Activated T-cell treated with anti-CD3 and anti-CD28 coated beads, Interleukin-2, amount 50 U/mL, for 24 hours (primary cell): Measurements from ENCODE around the gene COL7A1.
"Not testable (repeated sequence)": the region's sequence is repeated elsewhere in the genome, so short reads cannot be mapped to it uniquely, and the experiment has no call there.

Experiments
- DNase-seq: peaks from one replicate; pipeline ENCODE4 v3.0.0-alpha.2; 2020
- H3K27ac Mint-ChIP-seq: 2 replicates; pipeline ENCODE4 v1.8.0; 2020; ENCODE audit warnings: mild to moderate bottlenecking, mixed read lengths
- H3K27me3 Mint-ChIP-seq: 2 replicates; pipeline ENCODE4 v1.8.0; 2020; ENCODE audit warnings: mixed read lengths
- H3K36me3 Mint-ChIP-seq: 2 replicates; pipeline ENCODE4 v1.8.0; 2020; ENCODE audit warnings: low read depth, mixed read lengths
- H3K4me1 Mint-ChIP-seq: 2 replicates; pipeline ENCODE4 v1.8.0; 2020; ENCODE audit warnings: low read depth, mixed read lengths
- H3K4me3 Mint-ChIP-seq: 2 replicates; pipeline ENCODE4 v1.8.0; 2020; ENCODE audit warnings: mild to moderate bottlenecking, moderate library complexity, mixed read lengths
- H3K9me3 Mint-ChIP-seq: 2 replicates; pipeline ENCODE4 v1.8.0; 2020; ENCODE audit warnings: mixed read lengths

The COL7A1 gene

DNA sequence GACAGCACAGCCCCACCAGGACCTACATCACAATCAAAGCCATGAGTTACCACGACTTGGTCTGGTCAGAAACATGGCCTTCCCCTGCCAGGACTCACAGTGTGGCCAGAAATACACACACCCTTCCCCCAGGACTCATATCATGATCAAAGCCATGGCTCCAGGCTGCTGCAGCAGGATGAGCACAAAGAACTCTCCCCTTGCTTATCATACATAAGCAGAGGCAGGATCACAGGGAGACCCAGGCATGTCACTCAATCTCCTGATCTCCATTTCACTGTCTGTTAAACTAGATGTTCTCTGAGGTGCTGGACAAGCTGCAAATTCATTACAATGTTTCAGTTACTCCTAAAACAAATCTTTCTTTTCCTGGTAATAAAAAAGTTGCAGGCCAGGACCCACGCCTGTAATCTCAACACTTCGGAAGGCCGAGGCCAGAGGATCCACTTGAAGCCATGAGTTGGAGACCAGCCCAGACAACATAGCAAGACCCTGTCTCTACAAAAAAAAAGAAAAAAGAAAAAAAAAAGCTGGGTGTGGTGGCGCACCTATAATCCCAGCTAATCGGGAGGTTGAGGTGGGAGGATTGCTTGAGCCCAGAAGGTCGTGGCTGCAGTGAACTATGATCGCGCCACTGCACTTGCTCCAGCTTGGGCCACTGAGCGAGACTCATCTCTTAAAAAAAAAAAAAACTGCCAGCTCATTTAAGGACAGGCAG is 39.7 kb downstream of the COL7A1 start:
- Mint-ChIP-seq H3K27me3 (no peaks in the 10 kb centered on the region), H3K4me1 (peaks cover 18% of the 10 kb centered on the region), H3K27ac (no peak overlapping the region), H3K4me3 (peak overlapping the region; percentile 84), H3K36me3 (peaks cover 2% of the 10 kb centered on the region), H3K9me3 (no peaks in the 10 kb centered on the region)
- no peak for DNase-seq

- Mint-ChIP-seq H3K36me3 (peaks cover 2% of the 10 kb centered on the region), H3K27ac (no peak overlapping the region), H3K4me1 (peaks cover 18% of the 10 kb centered on the region), H3K4me3 (no peak overlapping the region), H3K27me3 (no peaks in the 10 kb centered on the region), H3K9me3 (no peaks in the 10 kb centered on the region)
- DNase-seq, result no peak
Observed at GRCh38 chr3:48553886-48554845, 41.0 kb downstream of the COL7A1 start.

GRCh38 chr3:48553361-48553760 is 41.8 kb downstream of the COL7A1 start:
- H3K4me1 Mint-ChIP-seq, result peaks cover 23% of the 10 kb centered on the region
- H3K27ac Mint-ChIP-seq, result no peak overlapping the region
- H3K9me3 Mint-ChIP-seq, result no peaks in the 10 kb centered on the region
- no peaks in the 10 kb centered on the region for H3K27me3 Mint-ChIP-seq
- no peak for DNase-seq
- no peak overlapping the region for H3K4me3 Mint-ChIP-seq
- peaks cover 2% of the 10 kb centered on the region for H3K36me3 Mint-ChIP-seq

- Mint-ChIP-seq H3K27me3 (no peaks in the 10 kb centered on the region), H3K9me3 (no peaks in the 10 kb centered on the region), H3K4me3 (no peak overlapping the region), H3K36me3 (peaks cover 2% of the 10 kb centered on the region), H3K4me1 (peaks cover 17% of the 10 kb centered on the region), H3K27ac (no peak overlapping the region)
- no peak for DNase-seq
Observed at GRCh38 chr3:48552111-48552951, 42.8 kb downstream of the COL7A1 start.

DNA sequence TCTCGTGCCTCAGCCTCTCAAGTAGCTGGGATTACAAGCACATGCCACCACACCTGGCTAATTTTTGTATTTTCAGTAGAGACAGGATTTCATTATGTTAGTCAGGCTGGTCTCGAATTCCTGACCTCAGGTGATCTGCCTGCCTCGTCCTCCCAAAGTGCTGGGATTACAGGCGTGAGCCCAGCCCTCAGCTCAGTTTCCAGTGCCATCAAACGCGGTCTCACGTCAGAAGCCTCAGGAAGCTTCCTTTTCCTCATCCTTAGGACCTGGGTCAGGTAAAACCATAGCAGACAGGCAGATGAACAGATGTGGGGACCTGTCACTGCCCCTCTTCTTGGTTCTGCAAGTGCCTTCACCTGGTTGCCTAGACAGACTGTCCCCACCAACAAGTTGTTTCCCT is 43.5 kb downstream of the COL7A1 start:
- not testable (repeated sequence) for H3K27me3 Mint-ChIP-seq, H3K27ac Mint-ChIP-seq, H3K36me3 Mint-ChIP-seq, H3K4me3 Mint-ChIP-seq, H3K9me3 Mint-ChIP-seq, DNase-seq
- peaks cover 14% of the 10 kb centered on the region for H3K4me1 Mint-ChIP-seq

GRCh38 chr3:48548729-48549705 is 46.1 kb downstream of the COL7A1 start:
- Mint-ChIP-seq H3K4me1 (peaks cover 5% of the 10 kb centered on the region), H3K27me3 (no peaks in the 10 kb centered on the region), H3K4me3 (no peak overlapping the region), H3K9me3 (no peaks in the 10 kb centered on the region), H3K36me3 (no peaks in the 10 kb centered on the region), H3K27ac (no peak overlapping the region)
- DNase-seq, result peak; percentile 90

DNA sequence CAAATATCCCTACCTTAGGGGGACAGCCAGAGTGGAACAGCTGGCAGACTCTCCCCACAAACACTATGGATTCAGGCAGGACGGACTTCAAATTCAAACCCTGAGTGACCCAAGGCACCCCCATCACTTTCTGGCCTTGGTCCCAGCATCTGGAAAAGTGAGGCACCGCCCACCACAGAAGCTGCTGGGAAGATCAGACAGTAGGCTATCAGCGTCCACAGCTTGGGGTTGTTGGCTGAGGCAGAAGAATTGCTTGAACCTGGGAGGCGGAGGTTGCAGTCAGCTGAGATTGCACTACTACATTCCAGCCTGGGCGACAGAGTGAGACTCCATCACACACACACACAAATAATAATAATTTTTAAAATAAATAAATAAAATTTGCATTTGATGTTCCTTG is 47.0 kb downstream of the COL7A1 start:
- H3K9me3 Mint-ChIP-seq, result no peaks in the 10 kb centered on the region
- H3K27ac Mint-ChIP-seq, result no peak overlapping the region
- DNase-seq, result no peak
- H3K27me3 Mint-ChIP-seq, result no peaks in the 10 kb centered on the region
- no peaks in the 10 kb centered on the region for H3K36me3 Mint-ChIP-seq
- H3K4me3 Mint-ChIP-seq, result no peak overlapping the region
- H3K4me1 Mint-ChIP-seq, result peaks cover 5% of the 10 kb centered on the region

- Mint-ChIP-seq H3K4me1 (peaks cover 5% of the 10 kb centered on the region), H3K9me3 (no peaks in the 10 kb centered on the region), H3K4me3 (no peak overlapping the region), H3K27me3 (no peaks in the 10 kb centered on the region), H3K36me3 (no peaks in the 10 kb centered on the region), H3K27ac (no peak overlapping the region)
- DNase-seq, result no peak
Observed at GRCh38 chr3:48546203-48546829, 48.8 kb downstream of the COL7A1 start.

DNA sequence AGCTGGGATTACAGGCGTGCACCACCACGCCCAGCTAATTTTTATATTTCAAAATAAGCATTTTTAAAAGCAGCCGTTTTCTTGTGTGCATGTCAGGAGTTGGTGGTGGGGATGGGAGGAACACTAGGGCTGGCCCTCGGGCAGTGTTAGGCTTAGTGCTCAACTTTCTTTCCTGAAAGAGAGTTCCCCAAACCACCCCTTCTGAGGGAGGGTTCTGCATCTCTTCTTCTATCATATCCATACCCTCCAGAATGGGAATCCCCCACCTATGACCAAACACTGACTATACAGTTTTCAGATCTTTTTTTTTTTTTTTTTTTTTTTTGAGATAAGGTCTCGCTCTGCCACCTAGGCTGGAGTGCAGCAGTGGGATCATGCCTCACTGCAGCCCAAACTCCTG is 51.0 kb downstream of the COL7A1 start:
- no peak overlapping the region for H3K27ac Mint-ChIP-seq
- no peak overlapping the region for H3K4me3 Mint-ChIP-seq
- DNase-seq, result no peak
- no peaks in the 10 kb centered on the region for H3K27me3 Mint-ChIP-seq
- H3K4me1 Mint-ChIP-seq, result peaks cover 5% of the 10 kb centered on the region
- H3K9me3 Mint-ChIP-seq, result no peaks in the 10 kb centered on the region
- H3K36me3 Mint-ChIP-seq, result no peaks in the 10 kb centered on the region

- Mint-ChIP-seq H3K9me3 (no peaks in the 10 kb centered on the region), H3K4me1 (peaks cover under 1% of the 10 kb centered on the region), H3K27me3 (no peaks in the 10 kb centered on the region), H3K4me3 (no peak overlapping the region), H3K36me3 (no peaks in the 10 kb centered on the region), H3K27ac (no peak overlapping the region)
- DNase-seq, result no peak
Observed at GRCh38 chr3:48543271-48543866, 51.8 kb downstream of the COL7A1 start.

- Mint-ChIP-seq H3K9me3 (no peaks in the 10 kb centered on the region), H3K4me1 (no peaks in the 10 kb centered on the region), H3K4me3 (no peak overlapping the region), H3K27me3 (no peaks in the 10 kb centered on the region), H3K36me3 (peaks cover 6% of the 10 kb centered on the region), H3K27ac (no peak overlapping the region)
- DNase-seq, result no peak
Observed at GRCh38 chr3:48538451-48538850, 56.7 kb downstream of the COL7A1 start.

DNA sequence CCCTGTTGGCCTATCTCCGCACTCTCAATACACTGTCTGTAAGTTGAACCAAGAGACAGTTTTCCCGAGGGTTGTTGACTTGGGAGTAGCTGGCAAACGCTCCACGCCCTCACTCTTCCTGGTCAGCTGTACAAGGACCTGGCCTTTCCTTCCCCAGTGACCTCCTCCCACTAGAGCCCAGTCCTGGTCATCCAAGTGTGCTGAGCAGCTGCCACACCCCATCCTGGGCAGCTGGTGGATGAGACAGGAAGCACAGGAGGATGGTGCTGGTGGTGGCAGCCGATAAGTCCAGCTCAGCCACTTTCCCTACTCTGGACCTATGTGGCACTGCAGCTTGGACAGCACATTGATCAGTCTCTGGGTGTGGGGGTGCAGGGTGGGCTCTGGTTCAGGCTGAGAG is 58.3 kb downstream of the COL7A1 start:
- H3K27ac Mint-ChIP-seq, result no peak overlapping the region
- H3K4me1 Mint-ChIP-seq, result no peaks in the 10 kb centered on the region
- H3K9me3 Mint-ChIP-seq, result no peaks in the 10 kb centered on the region
- no peak for DNase-seq
- no peak overlapping the region for H3K4me3 Mint-ChIP-seq
- H3K36me3 Mint-ChIP-seq, result peaks cover 6% of the 10 kb centered on the region
- H3K27me3 Mint-ChIP-seq, result no peaks in the 10 kb centered on the region

- Mint-ChIP-seq H3K36me3 (peaks cover 6% of the 10 kb centered on the region), H3K4me3 (no peak overlapping the region), H3K27ac (no peak overlapping the region), H3K4me1 (no peaks in the 10 kb centered on the region), H3K9me3 (no peaks in the 10 kb centered on the region), H3K27me3 (no peaks in the 10 kb centered on the region)
- DNase-seq, result no peak
Observed at GRCh38 chr3:48536116-48536515, 59.0 kb downstream of the COL7A1 start.
